H9 (cell line): ENCODE measurements around the gene MGMT. TPM values are rescaled to one million over a fixed set of nuclear protein-coding genes. Genes with fewer than 3 reads are reported as not detected.

Experiments
- DNase-seq: peaks from one replicate; pipeline ENCODE4 v3.0.0-alpha.2; 2017
- H2AFZ ChIP-seq: one replicate; pipeline ENCODE4 v1.6.1; 2013; ENCODE audit warnings: mild to moderate bottlenecking, low read length, control low read depth, moderate library complexity
- H2AK5ac ChIP-seq: 2 replicates; pipeline ENCODE4 v1.6.1; 2013; ENCODE audit warnings: low read length, control low read depth, mixed read lengths; ENCODE audit not compliant: insufficient read length
- H2BK120ac ChIP-seq: one replicate; pipeline ENCODE4 v1.6.1; 2013; ENCODE audit warnings: low read depth, mild to moderate bottlenecking, low read length, control low read depth, inconsistent platforms; ENCODE audit not compliant: poor library complexity, severe bottlenecking
- H2BK12ac ChIP-seq: 2 replicates; pipeline ENCODE4 v1.6.1; 2013; ENCODE audit warnings: low read length, control low read depth, mixed read lengths, low read depth; ENCODE audit not compliant: insufficient read length
- H2BK15ac ChIP-seq: 2 replicates; pipeline ENCODE4 v1.6.1; 2013; ENCODE audit warnings: low read depth, low read length, control low read depth
- H2BK20ac ChIP-seq: one replicate; pipeline ENCODE4 v1.6.1; 2013; ENCODE audit warnings: low read depth, mild to moderate bottlenecking, low read length, control low read depth, inconsistent platforms; ENCODE audit not compliant: poor library complexity, severe bottlenecking
- H2BK5ac ChIP-seq: 2 replicates; pipeline ENCODE4 v1.6.1; 2013; ENCODE audit warnings: low read length, control low read depth, mixed read lengths; ENCODE audit not compliant: insufficient read length
- H3K14ac ChIP-seq: 2 replicates; pipeline ENCODE4 v1.6.1; 2013; ENCODE audit warnings: low read length, control low read depth; ENCODE audit not compliant: insufficient read depth
- H3K18ac ChIP-seq: 2 replicates; pipeline ENCODE4 v1.6.1; 2013; ENCODE audit warnings: low read depth, mild to moderate bottlenecking, mixed read lengths, low read length, control low read depth; ENCODE audit not compliant: insufficient read length
- H3K23ac ChIP-seq: 2 replicates; pipeline ENCODE4 v1.6.1; 2013; ENCODE audit warnings: low read length, control low read depth, mixed read lengths, low read depth; ENCODE audit not compliant: insufficient read length
- H3K23me2 ChIP-seq: 2 replicates; pipeline ENCODE4 v1.6.1; 2013; ENCODE audit warnings: low read depth, mild to moderate bottlenecking, mixed read lengths, low read length, control low read depth; ENCODE audit not compliant: insufficient read length, poor library complexity, severe bottlenecking
- H3K27ac ChIP-seq: 2 replicates; pipeline ENCODE4 v1.5.1; 2013; ENCODE audit warnings: low read length, control low read depth, mixed read lengths, low read depth; ENCODE audit not compliant: insufficient read length
- H3K27me3 ChIP-seq: 2 replicates; pipeline ENCODE4 v1.6.1; 2013; ENCODE audit warnings: low read length, control low read depth, inconsistent platforms; ENCODE audit not compliant: insufficient read depth
- H3K4ac ChIP-seq: 2 replicates; pipeline ENCODE4 v1.6.1; 2013; ENCODE audit warnings: low read depth, mild to moderate bottlenecking, control low read depth, inconsistent platforms, low read length, moderate library complexity
- H3K4me1 ChIP-seq: 2 replicates; pipeline ENCODE4 v1.6.1; 2013; ENCODE audit warnings: low read length, control low read depth, inconsistent platforms; ENCODE audit not compliant: insufficient read depth
- H3K4me2 ChIP-seq: 2 replicates; pipeline ENCODE4 v1.6.1; 2013; ENCODE audit warnings: low read length, control low read depth, mixed read lengths; ENCODE audit not compliant: insufficient read length, insufficient read depth
- H3K56ac ChIP-seq: 2 replicates; pipeline ENCODE4 v1.6.1; 2013; ENCODE audit warnings: low read depth, mild to moderate bottlenecking, mixed read lengths, low read length, control low read depth; ENCODE audit not compliant: insufficient read length
- H3K79me1 ChIP-seq: 2 replicates; pipeline ENCODE4 v1.6.1; 2013; ENCODE audit warnings: low read depth, mild to moderate bottlenecking, moderate library complexity, low read length, control low read depth, inconsistent platforms; ENCODE audit not compliant: insufficient read depth, poor library complexity, severe bottlenecking
- H3K79me2 ChIP-seq: 2 replicates; pipeline ENCODE4 v1.6.1; 2013; ENCODE audit warnings: low read length, control low read depth, inconsistent platforms; ENCODE audit not compliant: insufficient read depth
- H3K9ac ChIP-seq: 2 replicates; pipeline ENCODE4 v1.6.1; 2013; ENCODE audit warnings: low read length, control low read depth, mixed read lengths; ENCODE audit not compliant: insufficient read length; ENCODE audit errors: extremely low read depth
- H3K9me3 ChIP-seq: one replicate; pipeline ENCODE4 v1.6.1; 2013; ENCODE audit warnings: low read depth, low read length, inconsistent platforms; ENCODE audit not compliant: control insufficient read depth
- H3T11ph ChIP-seq: one replicate; pipeline ENCODE4 v1.6.1; 2013; ENCODE audit warnings: mild to moderate bottlenecking, low read length, control low read depth, inconsistent platforms
- H4K20me1 ChIP-seq: one replicate; pipeline ENCODE4 v1.6.1; 2013; ENCODE audit not compliant: control insufficient read depth, insufficient read length, insufficient read depth
- H4K5ac ChIP-seq: 2 replicates; pipeline ENCODE4 v1.6.1; 2013; ENCODE audit warnings: low read depth, mild to moderate bottlenecking, mixed read lengths, low read length, control low read depth; ENCODE audit not compliant: insufficient read length
- H4K8ac ChIP-seq: replicated peaks from 2 replicates; pipeline ENCODE4 v1.6.1; 2013; ENCODE audit warnings: low read length, control low read depth, mixed read lengths, low read depth; ENCODE audit not compliant: insufficient read length
- H4K91ac ChIP-seq: 2 replicates; pipeline ENCODE4 v1.6.1; 2013; ENCODE audit warnings: low read depth, mild to moderate bottlenecking, moderate library complexity, mixed read lengths, low read length, control low read depth; ENCODE audit not compliant: insufficient read length
- H3K27ac Mint-ChIP-seq, 3 experiments: 2 replicates in 2 of 3; 3 replicates in 1 of 3; pipeline ENCODE4 v1.8.0; 2020 to 2021; ENCODE audit warnings: mixed read lengths in 3 of 3, mild to moderate bottlenecking in 1 of 3, moderate library complexity in 1 of 3
- H3K27me3 Mint-ChIP-seq: 2 replicates; pipeline ENCODE4 v1.8.0; 2021; ENCODE audit warnings: low read depth, mild to moderate bottlenecking, moderate library complexity, mixed read lengths
- H3K36me3 Mint-ChIP-seq, 3 experiments: 2 replicates in 2 of 3; 3 replicates in 1 of 3; pipeline ENCODE4 v1.8.0; 2020 to 2021; ENCODE audit warnings: low read depth in 3 of 3, mixed read lengths in 3 of 3; ENCODE audit not compliant: insufficient read depth in 1 of 3
- H3K4me1 Mint-ChIP-seq, 2 experiments: 2 replicates each; pipeline ENCODE4 v1.8.0; 2020; ENCODE audit warnings: mixed read lengths in 2 of 2
- H3K4me3 Mint-ChIP-seq, 2 experiments: 2 replicates in 1 of 2; 3 replicates in 1 of 2; pipeline ENCODE4 v1.8.0; 2020 to 2021; ENCODE audit warnings: mild to moderate bottlenecking in 2 of 2, mixed read lengths in 2 of 2, moderate library complexity in 1 of 2
- H3K9me3 Mint-ChIP-seq, 2 experiments: 2 replicates in 1 of 2; 3 replicates in 1 of 2; pipeline ENCODE4 v1.8.0; 2020; ENCODE audit warnings: mild to moderate bottlenecking in 2 of 2, mixed read lengths in 2 of 2, moderate library complexity in 1 of 2
- CTCF ChIP-seq: fragments of 200-600 bp; sonication (generic); conservative IDR thresholded peaks from 3 replicates; pipeline ENCODE4 v1.8.0; 2021; ENCODE audit warnings: antibody characterized with exemption, mild to moderate bottlenecking
- WGBS: extraction: QIAGEN DNeasy Blood & Tissue Kit; methylation state at CpG from one replicate; pipeline ENCODE4 v1.1.7; 2013; ENCODE audit warnings: missing lambda C conversion rate, low lambda C conversion rate, mixed read lengths; ENCODE audit not compliant: insufficient read length; ENCODE audit errors: extremely low coverage; 5-methylcytosine and 5-hydroxymethylcytosine counted together
- total RNA-seq: library from RNA; stranded (reverse); gene quantifications from 2 replicates; pipeline ENCODE4 v1.2.1, GENCODE V29; 2021

Gene MGMT
- total RNA-seq, 1 experiment from 2014 or later = 18.4 TPM

DNA sequence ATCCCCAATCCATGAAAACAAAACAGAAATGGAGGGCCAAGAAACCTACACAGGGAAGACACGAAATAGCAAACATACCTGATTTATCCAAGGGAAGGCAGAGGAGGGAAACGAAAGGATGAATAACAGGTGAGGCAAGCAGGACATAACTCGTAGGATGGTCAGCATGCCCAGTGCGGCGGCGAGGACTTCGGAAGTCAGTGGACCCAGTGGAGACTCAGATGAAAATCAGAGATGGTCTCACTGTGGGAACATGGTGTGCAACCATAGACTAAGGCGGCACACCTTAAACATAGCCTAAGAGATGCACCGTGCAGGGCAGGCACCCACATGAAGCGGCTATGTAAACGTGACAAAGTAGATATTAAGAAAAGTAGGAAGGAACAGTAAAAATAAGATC is 157.5 kb downstream of the MGMT start:
- Histone ChIP-seq H3K79me2 (no peaks in the 10 kb centered on the region), H2AK5ac (no peak overlapping the region), H3K27ac (no peak overlapping the region), H4K20me1 (no peaks in the 10 kb centered on the region), H4K91ac (no peak overlapping the region), H3K79me1 (no peaks in the 10 kb centered on the region), H3K56ac (no peak overlapping the region), H3K14ac (no peak overlapping the region), H2BK12ac (no peak overlapping the region), H3K9me3 (no peaks in the 10 kb centered on the region), H3K23ac (no peak overlapping the region), H3K4me2 (no peak overlapping the region), H4K5ac (no peak overlapping the region), H3K23me2 (no peaks in the 10 kb centered on the region), H3K4me1 (peaks cover 2% of the 10 kb centered on the region; the same call in 1 of the 2 replicates), H4K8ac (no peak overlapping the region), H2BK20ac (no peak overlapping the region), H3K27me3 (no peaks in the 10 kb centered on the region), H2BK120ac (no peak overlapping the region), H3K4ac (no peak overlapping the region), H3K18ac (no peak overlapping the region), H2BK5ac (no peak overlapping the region), H2AFZ (no peak overlapping the region), H3K9ac (no peak overlapping the region), H3T11ph (no peak overlapping the region), H2BK15ac (no peak overlapping the region)
- peaks cover 23 to 25% of the 10 kb centered on the region in 2 experiments for H3K4me1 Mint-ChIP-seq
- H3K27ac Mint-ChIP-seq = no peak overlapping the region
- no peaks in the 10 kb centered on the region for H3K36me3 Mint-ChIP-seq
- WGBS = no CpG with 5 or more reads among the region's 11 CpGs
- no peak for TF ChIP-seq CTCF
- no peaks in the 10 kb centered on the region for H3K9me3 Mint-ChIP-seq
- no peak for DNase-seq
- no peak overlapping the region for H3K4me3 Mint-ChIP-seq
- H3K27me3 Mint-ChIP-seq = no peaks in the 10 kb centered on the region
